T-helper 9 cell (primary cell): ENCODE data around the gene HMBS.
"Not testable (repeated sequence)": the region's sequence is repeated elsewhere in the genome, so short reads cannot be mapped to it uniquely, and the experiment has no call there.

Source experiments
- DNase-seq: peaks from one replicate; pipeline ENCODE4 v3.0.0-alpha.2; 2020
- total RNA-seq, 2 donors: gene quantifications; one replicate each; lab custom pipeline; 2026; lab: John Stamatoyannopoulos, UW

HMBS gene
- total RNA-seq, result 3.1 to 10.5 reads per million in 2 donors

- peak; percentile 87 for DNase-seq
Observed at GRCh38 chr11:119084663-119085436, at the start of gene HMBS. TSS of gene HMBS (plus strand) at chr11:119084881. CDS start at chr11:119085034, 153 bp downstream.

GRCh38 chr11:119038884-119039283 lies 45.8 kb upstream of the HMBS start:
- DNase-seq, result no peak

- DNase-seq, result not testable (repeated sequence)
Observed at GRCh38 chr11:119039471-119039870, 45.2 kb upstream of the HMBS start.

GRCh38 chr11:119041821-119042514 lies 42.7 kb upstream of the HMBS start:
- DNase-seq, result no peak

- DNase-seq, result no peak
Observed at GRCh38 chr11:119042927-119043326, 41.8 kb upstream of the HMBS start.

GRCh38 chr11:119044708-119045107 lies 40.0 kb upstream of the HMBS start:
- no peak for DNase-seq

- DNase-seq, result no peak
Observed at GRCh38 chr11:119046489-119046888, 38.2 kb upstream of the HMBS start.

GRCh38 chr11:119047205-119047604 lies 37.5 kb upstream of the HMBS start:
- no peak for DNase-seq

GRCh38 chr11:119048644-119049043 lies 36.0 kb upstream of the HMBS start:
- DNase-seq, result no peak

- no peak for DNase-seq
Observed at GRCh38 chr11:119049081-119049480, 35.6 kb upstream of the HMBS start.

GRCh38 chr11:119051440-119052162 lies 33.1 kb upstream of the HMBS start:
- no peak for DNase-seq

GRCh38 chr11:119052163-119052814 lies 32.4 kb upstream of the HMBS start:
- DNase-seq, result no peak

- DNase-seq, result no peak
Observed at GRCh38 chr11:119054418-119054817, 30.3 kb upstream of the HMBS start.

GRCh38 chr11:119055901-119056300 lies 28.8 kb upstream of the HMBS start:
- DNase-seq, result no peak

GRCh38 chr11:119056421-119056999 lies 28.2 kb upstream of the HMBS start:
- peak; percentile 42 for DNase-seq

- DNase-seq, result peak; percentile 98
Observed at GRCh38 chr11:119057000-119057769, 27.5 kb upstream of the HMBS start, which contains the start of gene HYOU1. TSS of gene HYOU1 (minus strand) at chr11:119057205. CDS start at chr11:119056160, 1,045 bp downstream.

GRCh38 chr11:119059128-119059527 lies 25.6 kb upstream of the HMBS start:
- DNase-seq, result not testable (repeated sequence)

GRCh38 chr11:119061256-119061655 lies 23.4 kb upstream of the HMBS start:
- DNase-seq, result no peak

- no peak for DNase-seq
Observed at GRCh38 chr11:119062779-119063178, 21.9 kb upstream of the HMBS start.

GRCh38 chr11:119065369-119065768 lies 19.3 kb upstream of the HMBS start:
- peak; percentile 13 for DNase-seq
